HepG2 (cell line): ENCODE measurements around the gene ARHGAP9. TPM values are rescaled to one million over a fixed set of nuclear protein-coding genes. Genes with fewer than 3 reads are reported as not detected.

Experiments used
- ATAC-seq: fragments of 200-7000 bp; cut with Tn5 transposase; 3 replicates; pipeline ENCODE4 v1.9.1; 2020; ENCODE audit warnings: mild to moderate bottlenecking, moderate library complexity
- BruUV-seq: library from RNA; stranded (reverse); fragments of 400-500 nt; replicated peaks from 2 replicates; lab custom pipeline; 2021; lab: Mats Ljungman, UMichigan
- CTCF ChIA-PET: fragments of 300-600 bp; formaldehyde crosslinking; extraction: SDS; loops from one replicate; lab custom pipeline; 2021; ENCODE audit warnings: low total read pairs, inconsistent platforms, low intra/inter-chr PET ratio; lab: Yijun Ruan, JAX
- POLR2A ChIA-PET: fragments of 350-600 bp; sonication (Branson Sonifier 250); formaldehyde crosslinking; loops from one replicate; lab custom pipeline; 2020; ENCODE audit warnings: antibody characterized with exemption, inconsistent platforms; lab: Yijun Ruan, JAX
- DNase-seq: peaks from one replicate; pipeline ENCODE4 v3.0.0-alpha.2; 2015; ENCODE audit warnings: low spot score
- FAIRE-seq: peaks from 3 replicates; lab custom pipeline; 2011; peaks lifted over from hg19 to GRCh38; lab: Jason Lieb, UNC
- H2AFZ ChIP-seq: one replicate; pipeline ENCODE4 v1.6.1; 2011; ENCODE audit warnings: low read length, inconsistent platforms
- H3K27ac ChIP-seq: fragments of 300-600 bp; 3 replicates; pipeline ENCODE4 v1.8.0; 2011; ENCODE audit warnings: mixed run types, mild to moderate bottlenecking, mixed read lengths, low read length, inconsistent platforms; ENCODE audit not compliant: insufficient read depth; ENCODE audit errors: extremely low read length
- H3K27me3 ChIP-seq, 2 experiments: fragments of 200-600 bp in 1 of 2; 2 replicates in 1 of 2; 3 replicates in 1 of 2; pipeline versions ENCODE4 v1.6.0 to v1.8.0; 2011; ENCODE audit warnings: low read length in 2 of 2, mild to moderate bottlenecking in 2 of 2, moderate library complexity in 2 of 2, inconsistent platforms in 1 of 2; ENCODE audit not compliant: insufficient read depth in 2 of 2, control insufficient read depth in 1 of 2
- H3K36me3 ChIP-seq, 2 experiments: fragments of 200-600 bp in 1 of 2; replicated peaks in 1 of 2; 2 replicates in 1 of 2; 3 replicates in 1 of 2; pipeline versions ENCODE4 v1.5.1 to v1.8.0; 2011; ENCODE audit warnings: low read length in 2 of 2, inconsistent platforms in 1 of 2; ENCODE audit not compliant: insufficient read depth in 2 of 2, control insufficient read depth in 1 of 2
- H3K4me1 ChIP-seq: 2 replicates; pipeline ENCODE4 v1.5.1; 2012; ENCODE audit warnings: low read length, inconsistent platforms; ENCODE audit not compliant: insufficient read depth
- H3K4me2 ChIP-seq: 2 replicates; pipeline ENCODE4 v1.6.0; 2011; ENCODE audit warnings: low read depth, low read length, inconsistent platforms
- H3K4me3 ChIP-seq, 3 experiments: fragments of 200-600 bp in 1 of 3; sonication (generic), shearing (Covaris generic) in 1 of 3; replicated peaks in 1 of 3; 2 replicates each; pipeline ENCODE4 v1.5.1; 2011 to 2016; ENCODE audit warnings: low read length in 3 of 3, inconsistent platforms in 2 of 3, low read depth in 2 of 3, mild to moderate bottlenecking in 2 of 3, control low read depth in 1 of 3, mixed read lengths in 1 of 3; ENCODE audit not compliant: insufficient read depth in 1 of 3
- H3K79me2 ChIP-seq: one replicate; pipeline ENCODE4 v1.6.1; 2011; ENCODE audit warnings: low read length, inconsistent platforms; ENCODE audit not compliant: insufficient read depth
- H3K9ac ChIP-seq: 2 replicates; pipeline ENCODE4 v1.6.0; 2011; ENCODE audit warnings: mild to moderate bottlenecking, low read depth, low read length, inconsistent platforms; ENCODE audit not compliant: insufficient read depth
- H3K9me3 ChIP-seq: 2 replicates; pipeline ENCODE4 v1.5.1; 2012; ENCODE audit warnings: mild to moderate bottlenecking, low read length
- H4K20me1 ChIP-seq: 2 replicates; pipeline ENCODE4 v1.6.0; 2011; ENCODE audit warnings: inconsistent platforms, mild to moderate bottlenecking, low read length, moderate library complexity; ENCODE audit not compliant: insufficient read depth
- ATF5 ChIP-seq: sonication (generic); formaldehyde crosslinking; IDR thresholded peaks from 2 replicates; pipeline ENCODE4 v1.4.0; 2020; ENCODE audit warnings: mild to moderate bottlenecking, low read depth, missing genetic modification reagents
- CENPT ChIP-seq: sonication (generic); formaldehyde crosslinking; IDR thresholded peaks from 2 replicates; pipeline ENCODE4 v1.8.0; 2022; ENCODE audit warnings: low read depth, mild to moderate bottlenecking, moderate library complexity, missing genetic modification reagents
- E2F2 ChIP-seq: sonication (generic); formaldehyde crosslinking; IDR thresholded peaks from 2 replicates; pipeline ENCODE4 v1.4.0; 2020; ENCODE audit warnings: missing genetic modification reagents, borderline replicate concordance
- ETV6 ChIP-seq: sonication (generic); formaldehyde crosslinking; conservative IDR thresholded peaks from 2 replicates; pipeline ENCODE4 v1.4.0; 2020; ENCODE audit warnings: missing genetic modification reagents
- MXI1 ChIP-seq: IDR thresholded peaks from 3 replicates; pipeline ENCODE4 v1.6.1; 2012; ENCODE audit warnings: low read depth, low read length, inconsistent platforms, borderline replicate concordance
- MYNN ChIP-seq: sonication (generic); formaldehyde crosslinking; IDR thresholded peaks from 2 replicates; pipeline ENCODE4 v1.4.0; 2020; ENCODE audit warnings: mild to moderate bottlenecking, low read depth, missing genetic modification reagents
- TARDBP ChIP-seq: sonication (generic); formaldehyde crosslinking; IDR thresholded peaks from 2 replicates; pipeline ENCODE4 v1.8.0; 2022; ENCODE audit warnings: mild to moderate bottlenecking, missing genetic modification reagents
- ZBTB7B ChIP-seq: sonication (generic); formaldehyde crosslinking; IDR thresholded peaks from 2 replicates; pipeline ENCODE4 v1.4.0; 2020; ENCODE audit warnings: missing genetic modification reagents
- ZNF232 ChIP-seq: sonication (generic); formaldehyde crosslinking; IDR thresholded peaks from 2 replicates; pipeline ENCODE4 v1.4.0; 2020; ENCODE audit warnings: missing genetic modification reagents, borderline replicate concordance
- ZNF281 ChIP-seq: sonication (generic); formaldehyde crosslinking; IDR thresholded peaks from 2 replicates; pipeline ENCODE4 v1.4.0; 2020; ENCODE audit warnings: missing genetic modification reagents, borderline replicate concordance
- ZNF576 ChIP-seq: sonication (generic); formaldehyde crosslinking; IDR thresholded peaks from 2 replicates; pipeline ENCODE4 v1.4.0; 2020; ENCODE audit warnings: mild to moderate bottlenecking, missing genetic modification reagents
- WGBS: methylation state at CpG from one replicate; pipeline ENCODE4 v1.1.6; 2017; ENCODE audit warnings: low lambda C conversion rate; 5-methylcytosine and 5-hydroxymethylcytosine counted together
- in situ Hi-C: cut with HindIII; loops from 2 replicates; pipeline ENCODE4 v1.10.0; 2017; ENCODE audit warnings: low pct_unique_long_range_greater_than_20kb; ENCODE audit not compliant: extremely low pct_ligation_motif_present
- intact Hi-C: fragments of 100-400 bp; cut with micrococcal nuclease; formaldehyde crosslinking; loops from one replicate; pipeline ENCODE4 v1.10.0; 2022; ENCODE audit not compliant: unreplicated experiment
- polyA plus RNA-seq, 8 experiments: library from polyadenylated mRNA; depleted of rRNA in 3 of 8; stranded (reverse) in 7 of 8; unstranded in 1 of 8; fragments of >200 nt; fragmentation: Illumina TruSeq in 4 of 8; extraction: Trizol in 4 of 8; gene quantifications; 2 replicates each; pipeline versions ENCODE4 v1.2.1 to v1.2.3, GENCODE V29; 2011 to 2016; ENCODE audit warnings: low read depth in 4 of 8, missing spikeins in 1 of 8, mixed read lengths in 1 of 8; ENCODE audit not compliant: insufficient read depth in 1 of 8
- total RNA-seq, 5 experiments: library from RNA; depleted of rRNA; stranded (reverse); fragments of >200 nt; fragmentation: Illumina TruSeq; extraction: Trizol; gene quantifications; 2 replicates each; pipeline ENCODE4 v1.2.3, GENCODE V29; 2016; ENCODE audit warnings: low read depth in 1 of 5

ARHGAP9 gene
- total and polyA plus RNA-seq, 2 of the 13 experiments (the other 11 are each of a cell fraction or from before 2014, with no cell fraction given), result 0.18 to 1.2 TPM

GRCh38 chr12:57476993-57477709, 2.5 kb downstream of the ARHGAP9 start:
- 86% methylated on average over 12 of the region's 15 CpGs for WGBS
- Histone ChIP-seq H3K79me2 (no peaks in the 10 kb centered on the region), H3K27ac (no peak overlapping the region), H3K27me3 (peaks cover 8 to 74% of the 10 kb centered on the region in 2 experiments), H2AFZ (no peak overlapping the region), H3K9ac (no peak overlapping the region), H3K4me1 (peaks cover 35% of the 10 kb centered on the region), H3K9me3 (no peaks in the 10 kb centered on the region), H3K4me2 (peak overlapping the region; percentile 33; the same call in 1 of the 2 replicates), H3K36me3 (no peaks in the 10 kb centered on the region), H4K20me1 (no peaks in the 10 kb centered on the region), H3K4me3 (no peak overlapping the region)
- DNase-seq (no peak), ATAC-seq (no peak)
- BruUV-seq, result no TSS peak
- in situ Hi-C loops, result no loop called here
- POLR2A ChIA-PET, result interaction anchor here (1.1 kb wide), 1 partner anchor 44 kb away, joined by 4 read pairs; the partner anchor contains the start of gene DDIT3
- intact Hi-C loops, result no loop called here
- CTCF ChIA-PET, result no interaction called here
- no peak for TF ChIP-seq CENPT (CRISPR knock-in tag)
- no peak for TF ChIP-seq ZNF576 (CRISPR knock-in tag)
- TF ChIP-seq ZNF232 (CRISPR knock-in tag), result no peak
- TF ChIP-seq TARDBP, result no peak
- no peak for TF ChIP-seq ZBTB7B (CRISPR knock-in tag)
- TF ChIP-seq ETV6, result no peak
- TF ChIP-seq ATF5 (CRISPR knock-in tag), result no peak
- no peak for TF ChIP-seq E2F2 (CRISPR knock-in tag)
- TF ChIP-seq MXI1, result no peak
- TF ChIP-seq MYNN (CRISPR knock-in tag), result no peak
- TF ChIP-seq ZNF281, result no peak
- TF ChIP-seq, all 625 proteins: peak for 0
- FAIRE-seq, result no peak
